Pancreas (tissue), 10 donors: ENCODE results near the gene MYO6. TPM values are rescaled to one million over a fixed set of nuclear protein-coding genes. Genes with fewer than 3 reads are reported as not detected.

Source experiments
- ATAC-seq, 4 donors: fragments of 200-7000 bp; cut with Tn5 transposase; one replicate each; pipeline versions ENCODE4 v1.8.0 to v1.9.1; 2020; ENCODE audit warnings: mild to moderate bottlenecking in 4 of 4, moderate library complexity in 4 of 4
- DNase-seq, 6 donors: peaks; one replicate each; pipeline ENCODE4 v3.0.0-alpha.2; 2020
- FAIRE-seq: peaks from 2 replicates; lab custom pipeline; 2012; peaks lifted over from hg19 to GRCh38; lab: Jason Lieb, UNC
- H3K27ac ChIP-seq, 4 donors: fragments of 200-600 bp; sonication (generic); 1 replicate in 3 of 4; 2 replicates in 1 of 4; pipeline versions ENCODE4 v1.5.0 to v1.8.0; 2020
- H3K27me3 ChIP-seq, 4 donors: fragments of 200-600 bp; one replicate each; pipeline ENCODE4 v1.8.0; 2021
- H3K36me3 ChIP-seq, 3 donors: fragments of 200-600 bp; sonication (generic) in 1 of 3; one replicate each; pipeline versions ENCODE4 v1.5.0 to v1.8.0; 2020 to 2021
- H3K4me1 ChIP-seq, 3 donors: fragments of 200-600 bp; one replicate each; pipeline ENCODE4 v1.8.0; 2021
- H3K4me3 ChIP-seq, 4 donors: fragments of 200-600 bp; sonication (generic) in 2 of 4; one replicate each; pipeline versions ENCODE4 v1.5.0 to v1.8.0; 2020 to 2021
- H3K9me3 ChIP-seq, 4 donors: fragments of 200-600 bp; one replicate each; pipeline ENCODE4 v1.8.0; 2021
- CTCF ChIP-seq, 4 donors: fragments of 200-600 bp; sonication (generic) in 3 of 4; IDR thresholded peaks; one replicate each; pipeline versions ENCODE4 v1.5.0 to v1.8.0; 2021; ENCODE audit warnings: antibody characterized with exemption in 4 of 4
- WGBS, 2 donors: extraction: QIAGEN DNeasy Blood & Tissue Kit; methylation state at CpG; one replicate each; pipeline ENCODE4 v1.1.7; 2013; 5-methylcytosine and 5-hydroxymethylcytosine counted together
- intact Hi-C, 3 donors: fragments of 100-400 bp; cut with DNase I; formaldehyde crosslinking; loops; one replicate each; pipeline versions ENCODE4 v1.11.1 to v1.14.2; 2022
- polyA plus RNA-seq, 2 donors: library from polyadenylated mRNA; stranded (reverse); fragments of 200-250 nt; gene quantifications; one replicate each; pipeline ENCODE4 v1.2.3, GENCODE V29; 2013
- total RNA-seq, 6 donors: library from RNA; stranded (reverse); fragmentation: NEBNext Ultra II Directional in 4 of 6; extraction: Animal tissue kit (Norgen Biotek cat#: 25700) in 4 of 6; gene quantifications; one replicate each; pipeline versions ENCODE4 v1.2.1 to v1.2.4, GENCODE V29; 2021 to 2023
- donor health status: healthy with polysubstance abuse.
- donor health status: DM: no; HTN: no; CAD: no; lungs with moderate emphysema.
- donor health status: DM: no; HTN: no; CAD: no.
- donor health status: control.
- donor health status: control.
- donor health status: Bipolar disorder and iron deficiency.
- donor health status: DM: yes; HTN: yes; CAD: no.
- donor health status: DM: no; HTN: no; CAD: no.
- donor health status: DM: no; HTN: no; CAD: no.
- donor health status: DM: yes; HTN: yes; CAD: no.

The MYO6 gene
- total and polyA plus RNA-seq, 8 donors, result 16.4 to 47.6 (median 19.6) TPM

- FAIRE-seq (no peak), DNase-seq (no peak), ATAC-seq (no peak)
- H3K9me3 ChIP-seq, result no peaks in the 10 kb centered on the region
- TF ChIP-seq CTCF (IDR thresholded peaks at IDR 0.05), result no peak
- H3K4me3 ChIP-seq, result no peak overlapping the region
- peaks cover 0 to 8% (median 0%) of the 10 kb centered on the region in 3 donors for H3K36me3 ChIP-seq
- H3K4me1 ChIP-seq, result no peaks in the 10 kb centered on the region
- no peak overlapping the region for H3K27ac ChIP-seq
- intact Hi-C loops, result no loop called here
- H3K27me3 ChIP-seq, result no peaks in the 10 kb centered on the region
- WGBS, 2 donors, result 88% methylated on average over 2 of the region's 2 CpGs
Measured at GRCh38 chr6:75907444-75907843, 158.4 kb downstream of the MYO6 start.

- DNase-seq (no peak), FAIRE-seq (no peak), ATAC-seq (no peak)
- TF ChIP-seq CTCF (IDR thresholded peaks at IDR 0.05), result no peak
- no peak overlapping the region for H3K4me3 ChIP-seq
- no peak overlapping the region for H3K27ac ChIP-seq
- H3K27me3 ChIP-seq, result no peaks in the 10 kb centered on the region
- peaks cover 0 to 8% (median 0%) of the 10 kb centered on the region in 3 donors for H3K36me3 ChIP-seq
- intact Hi-C loops, result no loop called here
- no peaks in the 10 kb centered on the region for H3K4me1 ChIP-seq
- no peaks in the 10 kb centered on the region for H3K9me3 ChIP-seq
Measured at GRCh38 chr6:75913040-75913439, 164.0 kb downstream of the MYO6 start.

- H3K9me3 ChIP-seq, result peaks cover 0 to 3% (median 0%) of the 10 kb centered on the region in 4 donors
- H3K4me1 ChIP-seq, result no peaks in the 10 kb centered on the region
- no peak for TF ChIP-seq CTCF (IDR thresholded peaks at IDR 0.05)
- intact Hi-C loops, result no loop called here
- H3K36me3 ChIP-seq, result no peaks in the 10 kb centered on the region
- DNase-seq (no peak), FAIRE-seq (no peak), ATAC-seq (peak in 1 of 4 donors; percentile 18)
- H3K4me3 ChIP-seq, result no peak overlapping the region
- H3K27ac ChIP-seq, result no peak overlapping the region
- H3K27me3 ChIP-seq, result no peaks in the 10 kb centered on the region
Measured at GRCh38 chr6:75922226-75922625, 173.2 kb downstream of the MYO6 start.

GRCh38 chr6:75926293-75927168, 177.5 kb downstream of the MYO6 start:
- Histone ChIP-seq H3K27me3 (no peaks in the 10 kb centered on the region), H3K27ac (no peak overlapping the region), H3K36me3 (no peaks in the 10 kb centered on the region), H3K4me3 (no peak overlapping the region), H3K9me3 (peaks cover 0 to 3% (median 0%) of the 10 kb centered on the region in 4 donors), H3K4me1 (no peaks in the 10 kb centered on the region)
- ATAC-seq (no peak), FAIRE-seq (no peak), DNase-seq (no peak)
- 86 to 90% methylated on average over 5 of the region's 5 CpGs for WGBS, 2 donors
- intact Hi-C loops, result no loop called here
- no peak for TF ChIP-seq CTCF (IDR thresholded peaks at IDR 0.05)
